SK-N-SH treated with all-trans-retinoic acid at 6 μM for 48 hours (cell line): ENCODE results near the gene LRRC4C.

ENCODE experiments used
- ATAC-seq: fragments of 200-7000 bp; cut with Tn5 transposase; 3 replicates; pipeline ENCODE4 v1.9.1; 2020; ENCODE audit warnings: mild to moderate bottlenecking, moderate library complexity
- ARNTL ChIP-seq: fragments of 450-650 bp; formaldehyde crosslinking; IDR thresholded peaks from 2 replicates; pipeline ENCODE4 v1.5.0; 2020; ENCODE audit warnings: low read depth, mild to moderate bottlenecking, moderate library complexity, borderline replicate concordance
- BACH2 ChIP-seq: fragments of 250-450 bp; sonication (Bioruptor Pico); IDR thresholded peaks from 2 replicates; pipeline ENCODE4 v1.9.0; 2021; ENCODE audit warnings: mild to moderate bottlenecking, borderline replicate concordance
- CREB5 ChIP-seq: fragments of 250-450 bp; sonication (Bioruptor Pico); IDR thresholded peaks from 2 replicates; pipeline ENCODE4 v1.5.1; 2020; ENCODE audit warnings: low read depth, mild to moderate bottlenecking, moderate library complexity
- CSDC2 ChIP-seq: fragments of 250-450 bp; sonication (Bioruptor Pico); IDR thresholded peaks from 2 replicates; pipeline ENCODE4 v1.5.0; 2020; ENCODE audit warnings: mild to moderate bottlenecking, moderate library complexity
- ESRRG ChIP-seq: fragments of 250-450 bp; sonication (Bioruptor Pico); IDR thresholded peaks from 2 replicates; pipeline ENCODE4 v1.6.1; 2021; ENCODE audit warnings: mild to moderate bottlenecking
- GLIS3 ChIP-seq: fragments of 250-450 bp; sonication (Bioruptor Pico); IDR thresholded peaks from 2 replicates; pipeline ENCODE4 v1.5.0; 2020; ENCODE audit warnings: mild to moderate bottlenecking, moderate library complexity
- ISL1 ChIP-seq: fragments of 250-450 bp; sonication (Bioruptor Pico); IDR thresholded peaks from 2 replicates; pipeline ENCODE4 v2.1.2; 2022; ENCODE audit warnings: mild to moderate bottlenecking, moderate library complexity
- OSR1 ChIP-seq: fragments of 250-450 bp; sonication (Bioruptor Pico); IDR thresholded peaks from 2 replicates; pipeline ENCODE4 v1.8.0; 2022; ENCODE audit warnings: moderate library complexity, mild to moderate bottlenecking, inconsistent platforms
- PATZ1 ChIP-seq: fragments of 250-450 bp; sonication (Bioruptor Pico); IDR thresholded peaks from 2 replicates; pipeline ENCODE4 v1.8.0; 2020; ENCODE audit warnings: mild to moderate bottlenecking, moderate library complexity, borderline replicate concordance
- PPARA ChIP-seq: fragments of 250-450 bp; sonication (Bioruptor Pico); IDR thresholded peaks from 2 replicates; pipeline ENCODE4 v1.5.0; 2020; ENCODE audit warnings: mild to moderate bottlenecking, borderline replicate concordance
- RARB ChIP-seq: fragments of 250-450 bp; sonication (Bioruptor Pico); IDR thresholded peaks from 2 replicates; pipeline ENCODE4 v1.8.0; 2021; ENCODE audit warnings: mild to moderate bottlenecking, moderate library complexity
- SNAI2 ChIP-seq: fragments of 250-450 bp; sonication (Bioruptor Pico); IDR thresholded peaks from 2 replicates; pipeline ENCODE4 v1.5.0; 2020; ENCODE audit warnings: mild to moderate bottlenecking, moderate library complexity
- TCF4 ChIP-seq: fragments of 250-450 bp; sonication (Bioruptor Pico); IDR thresholded peaks from 2 replicates; pipeline ENCODE4 v1.8.0; 2021; ENCODE audit warnings: mild to moderate bottlenecking, moderate library complexity, borderline replicate concordance
- TOX ChIP-seq: fragments of 250-450 bp; sonication (Bioruptor Pico); IDR thresholded peaks from 2 replicates; pipeline ENCODE4 v1.8.0; 2021; ENCODE audit warnings: mild to moderate bottlenecking, moderate library complexity, borderline replicate concordance
- TSHZ2 ChIP-seq: fragments of 250-450 bp; sonication (Bioruptor Pico); IDR thresholded peaks from 2 replicates; pipeline ENCODE4 v1.5.0; 2020; ENCODE audit warnings: mild to moderate bottlenecking, moderate library complexity
- ZC3H10 ChIP-seq: fragments of 250-450 bp; sonication (Bioruptor Pico); IDR thresholded peaks from 2 replicates; pipeline ENCODE4 v1.5.1; 2021; ENCODE audit warnings: mild to moderate bottlenecking, moderate library complexity
- ZFP3 ChIP-seq: fragments of 250-450 bp; sonication (Bioruptor Pico); IDR thresholded peaks from 2 replicates; pipeline ENCODE4 v1.5.0; 2020; ENCODE audit warnings: mild to moderate bottlenecking, moderate library complexity
- ZFP30 ChIP-seq: fragments of 450-650 bp; formaldehyde crosslinking; IDR thresholded peaks from 2 replicates; pipeline ENCODE4 v1.5.0; 2022; ENCODE audit warnings: mild to moderate bottlenecking, moderate library complexity
- ZNF565 ChIP-seq: fragments of 450-650 bp; formaldehyde crosslinking; conservative IDR thresholded peaks from 2 replicates; pipeline ENCODE4 v1.5.0; 2020; ENCODE audit warnings: low read depth, mild to moderate bottlenecking, moderate library complexity
- ZNF70 ChIP-seq: fragments of 450-650 bp; formaldehyde crosslinking; IDR thresholded peaks from 2 replicates; pipeline ENCODE4 v1.5.0; 2020; ENCODE audit warnings: mild to moderate bottlenecking, moderate library complexity
- ZNF8 ChIP-seq: fragments of 450-650 bp; formaldehyde crosslinking; IDR thresholded peaks from 2 replicates; pipeline ENCODE4 v1.5.0; 2020; ENCODE audit warnings: mild to moderate bottlenecking, moderate library complexity
- TF ChIP-seq, protein P1 (sequence below): fragments of 250-450 bp; sonication (Bioruptor Pico); IDR thresholded peaks from 2 replicates; pipeline ENCODE4 v1.8.0; 2021; ENCODE audit warnings: low read depth, mild to moderate bottlenecking, moderate library complexity, borderline replicate concordance
- TF ChIP-seq, protein P2 (sequence below): fragments of 250-450 bp; sonication (Bioruptor Pico); IDR thresholded peaks from 2 replicates; pipeline ENCODE4 v1.5.1; 2021; ENCODE audit warnings: mild to moderate bottlenecking, moderate library complexity

The LRRC4C gene

GRCh38 chr11:40271361-40271760 is 1188.1 kb downstream of the LRRC4C start:
- TF ChIP-seq PPARA (CRISPR knock-in tag) (no peak), ARNTL (no peak), GLIS3 (no peak), OSR1 (CRISPR knock-in tag) (no peak), ZFP30 (CRISPR knock-in tag) (no peak), CREB5 (CRISPR knock-in tag) (no peak), ZNF70 (CRISPR knock-in tag) (no peak)
- TF ChIP-seq, protein P1, sequence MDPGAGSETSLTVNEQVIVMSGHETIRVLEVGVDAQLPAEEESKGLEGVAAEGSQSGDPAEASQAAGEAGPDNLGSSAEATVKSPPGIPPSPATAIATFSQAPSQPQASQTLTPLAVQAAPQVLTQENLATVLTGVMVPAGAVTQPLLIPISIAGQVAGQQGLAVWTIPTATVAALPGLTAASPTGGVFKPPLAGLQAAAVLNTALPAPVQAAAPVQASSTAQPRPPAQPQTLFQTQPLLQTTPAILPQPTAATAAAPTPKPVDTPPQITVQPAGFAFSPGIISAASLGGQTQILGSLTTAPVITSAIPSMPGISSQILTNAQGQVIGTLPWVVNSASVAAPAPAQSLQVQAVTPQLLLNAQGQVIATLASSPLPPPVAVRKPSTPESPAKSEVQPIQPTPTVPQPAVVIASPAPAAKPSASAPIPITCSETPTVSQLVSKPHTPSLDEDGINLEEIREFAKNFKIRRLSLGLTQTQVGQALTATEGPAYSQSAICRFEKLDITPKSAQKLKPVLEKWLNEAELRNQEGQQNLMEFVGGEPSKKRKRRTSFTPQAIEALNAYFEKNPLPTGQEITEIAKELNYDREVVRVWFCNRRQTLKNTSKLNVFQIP (CRISPR knock-in tag) = no peak
- peak; percentile 31; the same call in 1 of the 3 replicates for ATAC-seq

DNA sequence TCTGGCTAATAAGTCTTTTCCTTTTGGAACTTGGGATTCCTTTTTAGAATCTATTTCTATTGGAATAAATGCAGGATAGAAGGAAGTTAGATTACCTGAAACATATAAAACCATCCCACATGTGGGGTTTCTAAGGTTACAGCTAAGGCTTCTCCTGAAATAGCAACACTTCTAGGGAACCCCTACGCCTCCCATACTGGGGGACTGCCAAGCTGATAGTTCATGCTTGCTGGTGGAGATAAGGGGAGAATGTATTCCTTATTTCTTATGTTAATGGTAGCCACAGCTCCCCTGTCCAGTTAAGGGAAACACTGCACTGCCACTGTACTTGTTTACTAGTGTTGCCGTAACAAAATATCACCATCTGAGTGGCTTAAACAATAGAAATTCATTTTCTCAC is 1189.6 kb downstream of the LRRC4C start:
- TF ChIP-seq CREB5 (CRISPR knock-in tag) (no peak), TOX (CRISPR knock-in tag) (no peak), ZNF8 (CRISPR knock-in tag) (no peak), ZFP3 (no peak), SNAI2 (CRISPR knock-in tag) (no peak), CSDC2 (CRISPR knock-in tag) (no peak), ZC3H10 (no peak), PATZ1 (CRISPR knock-in tag) (no peak), TSHZ2 (no peak), RARB (CRISPR knock-in tag) (no peak), ARNTL (no peak), ESRRG (CRISPR knock-in tag) (no peak), GLIS3 (no peak), ZNF70 (CRISPR knock-in tag) (no peak), TCF4 (CRISPR knock-in tag) (no peak), ZNF565 (CRISPR knock-in tag) (no peak), ISL1 (CRISPR knock-in tag) (no peak), BACH2 (CRISPR knock-in tag) (no peak)
- TF ChIP-seq, protein P2, sequence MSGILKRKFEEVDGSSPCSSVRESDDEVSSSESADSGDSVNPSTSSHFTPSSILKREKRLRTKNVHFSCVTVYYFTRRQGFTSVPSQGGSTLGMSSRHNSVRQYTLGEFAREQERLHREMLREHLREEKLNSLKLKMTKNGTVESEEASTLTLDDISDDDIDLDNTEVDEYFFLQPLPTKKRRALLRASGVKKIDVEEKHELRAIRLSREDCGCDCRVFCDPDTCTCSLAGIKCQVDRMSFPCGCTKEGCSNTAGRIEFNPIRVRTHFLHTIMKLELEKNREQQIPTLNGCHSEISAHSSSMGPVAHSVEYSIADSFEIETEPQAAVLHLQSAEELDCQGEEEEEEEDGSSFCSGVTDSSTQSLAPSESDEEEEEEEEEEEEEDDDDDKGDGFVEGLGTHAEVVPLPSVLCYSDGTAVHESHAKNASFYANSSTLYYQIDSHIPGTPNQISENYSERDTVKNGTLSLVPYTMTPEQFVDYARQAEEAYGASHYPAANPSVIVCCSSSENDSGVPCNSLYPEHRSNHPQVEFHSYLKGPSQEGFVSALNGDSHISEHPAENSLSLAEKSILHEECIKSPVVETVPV (CRISPR knock-in tag) = no peak
- TF ChIP-seq, protein P1 (CRISPR knock-in tag) = no peak
- ATAC-seq = no peak
